Measurements from ENCODE around the gene MAN1C1. TPM values are rescaled to one million over a fixed set of nuclear protein-coding genes. Genes with fewer than 3 reads are reported as not detected.

Gene MAN1C1
- total and polyA plus RNA-seq, 3 experiments from 2014 or later = 2.8 to 5.6 (median 3.6) TPM

DNA sequence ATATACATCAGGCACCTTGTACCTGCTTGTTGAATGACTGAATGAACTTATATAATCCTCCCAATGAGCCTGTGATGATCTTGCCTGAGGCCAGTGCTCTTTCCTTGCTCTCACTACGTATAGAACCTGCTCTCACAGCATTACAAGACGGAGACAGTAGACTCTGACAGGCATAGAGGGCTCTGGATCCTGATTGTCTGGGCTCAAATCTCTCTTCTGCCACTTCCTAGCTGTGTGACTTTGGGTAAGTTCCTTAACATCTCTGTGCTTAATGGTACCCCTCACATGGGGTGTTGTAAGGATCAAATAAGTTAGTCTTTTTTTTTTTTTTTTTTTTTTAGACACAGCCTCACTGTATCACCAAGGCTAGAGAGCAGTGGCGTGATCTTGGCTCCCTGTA, 4.2 kb upstream of the MAN1C1 start:
- Histone ChIP-seq H3K27me3 (ENCODE audit: insufficient read depth, low read length, poor library complexity, severe bottlenecking) (no peaks in the 10 kb centered on the region), H3K4me3 (ENCODE audit: low read length) (no peak overlapping the region), H3K4me1 (ENCODE audit: insufficient read depth, low read length) (peaks cover 20% of the 10 kb centered on the region), H3K36me3 (ENCODE audit: insufficient read depth, low read length) (no peaks in the 10 kb centered on the region), H3K9me3 (ENCODE audit: low read length) (no peaks in the 10 kb centered on the region), H3K27ac (ENCODE audit: low read depth, low read length) (no peak overlapping the region)
- Mint-ChIP-seq H3K4me1 (peaks cover 23 to 37% (median 36%) of the 10 kb centered on the region in 3 donors), H3K27ac (peak overlapping the region in 1 of 8 donors; percentile 30), H3K4me3 (no peak overlapping the region), H3K27me3 (peaks cover 0 to 4% of the 10 kb centered on the region in 2 donors), H3K9me3 (no peaks in the 10 kb centered on the region), H3K36me3 (no peaks in the 10 kb centered on the region)
- POLR2A ChIA-PET = no interaction called here
- CTCF ChIA-PET = interaction anchor here (1.3 to 2.0 kb wide), 2 partner anchors 162 to 198 kb away, joined by 3 to 11 read pairs; no protein-coding TSS in a partner anchor
- no peak for DNase-seq

DNA sequence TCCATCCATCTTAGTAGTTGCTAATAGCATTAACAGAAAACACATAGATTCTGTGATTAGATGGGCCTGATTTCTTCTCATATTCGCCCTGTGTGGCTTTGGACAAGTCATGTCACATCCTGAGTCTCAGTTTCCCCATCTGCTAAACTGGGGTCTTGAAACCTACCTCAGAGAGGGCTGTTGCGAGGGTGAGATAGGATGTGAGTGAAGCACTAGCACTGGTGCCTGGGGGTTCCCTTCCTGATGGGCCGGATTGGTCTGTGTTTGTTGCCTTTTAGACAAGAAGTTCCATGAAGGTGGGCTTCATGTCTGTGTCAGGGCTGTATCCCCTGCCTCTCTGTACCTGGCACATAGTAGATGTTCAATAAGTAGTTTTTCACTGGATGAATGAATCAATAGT, 3.5 kb upstream of the MAN1C1 start:
- Mint-ChIP-seq H3K9me3 (no peaks in the 10 kb centered on the region), H3K4me3 (no peak overlapping the region)

DNA sequence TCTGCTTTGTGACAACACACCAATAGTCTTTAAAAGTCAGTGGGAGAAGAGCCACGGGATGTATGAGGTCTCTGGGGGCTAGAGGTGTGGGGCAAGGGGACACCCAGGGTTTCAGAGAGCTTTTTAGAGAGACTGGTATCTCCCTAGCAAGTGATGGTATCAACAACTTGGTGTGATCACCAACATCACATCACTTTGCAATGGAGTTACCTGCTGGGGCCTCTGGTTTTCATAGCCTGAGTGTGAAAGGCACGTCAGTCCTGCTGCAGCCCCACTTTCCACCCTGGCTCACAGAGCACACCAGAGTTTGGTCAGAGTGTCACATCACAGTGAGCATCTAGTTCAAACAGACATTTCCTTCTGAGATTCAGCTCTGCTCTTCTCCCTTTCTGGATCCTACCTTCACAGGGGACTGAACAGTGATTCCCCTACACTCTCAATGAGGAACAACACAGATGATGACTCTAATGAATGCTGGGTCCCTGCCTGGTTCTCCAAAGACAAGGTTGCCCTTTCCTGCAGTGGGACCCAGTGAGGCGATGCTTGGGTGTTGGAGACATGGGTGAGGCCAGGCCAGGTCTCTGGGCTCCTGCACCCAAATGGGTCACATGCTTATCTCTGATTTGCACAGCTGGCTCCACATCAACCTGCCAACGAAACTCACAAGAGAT, 2.0 kb upstream of the MAN1C1 start:
- no peaks in the 10 kb centered on the region for H3K36me3 ChIP-seq (ENCODE audit: insufficient read depth, low read length)
- no peaks in the 10 kb centered on the region for H3K9me3 ChIP-seq (ENCODE audit: low read length)
- peaks cover 35% of the 10 kb centered on the region for H3K4me1 ChIP-seq (ENCODE audit: insufficient read depth, low read length)
- CTCF ChIA-PET = no interaction called here
- no peaks in the 10 kb centered on the region for H3K27me3 ChIP-seq (ENCODE audit: insufficient read depth, low read length, poor library complexity, severe bottlenecking)
- no peak overlapping the region for H3K27ac ChIP-seq (ENCODE audit: low read depth, low read length)
- H3K9me3 Mint-ChIP-seq = no peaks in the 10 kb centered on the region
- H3K27me3 Mint-ChIP-seq = peaks cover 0 to 5% of the 10 kb centered on the region in 2 donors
- H3K4me3 ChIP-seq (ENCODE audit: low read length) = no peak overlapping the region
- H3K36me3 Mint-ChIP-seq = peaks cover 0 to 3% (median 0%) of the 10 kb centered on the region in 3 donors
- peak overlapping the region; percentile 41 to 89 (median 82) for H3K4me3 Mint-ChIP-seq
- peaks cover 35 to 43% (median 40%) of the 10 kb centered on the region in 3 donors for H3K4me1 Mint-ChIP-seq
- POLR2A ChIA-PET = no interaction called here
- peak overlapping the region; percentile 51 to 92 (median 84) for H3K27ac Mint-ChIP-seq
- DNase-seq = no peak

More for the DNA sequence above, 3.5 kb upstream of the MAN1C1 start:
- CTCF ChIA-PET = interaction anchor here (1.1 kb wide), 1 partner anchor 183 kb away, joined by 3 read pairs; no protein-coding TSS in a partner anchor
- POLR2A ChIA-PET = no interaction called here
- H3K4me3 ChIP-seq (ENCODE audit: low read length) = no peak overlapping the region
- peaks cover 0 to 4% of the 10 kb centered on the region in 2 donors for H3K27me3 Mint-ChIP-seq
- H3K9me3 ChIP-seq (ENCODE audit: low read length) = no peaks in the 10 kb centered on the region
- H3K36me3 Mint-ChIP-seq = no peaks in the 10 kb centered on the region
- no peak for DNase-seq
- no peak overlapping the region for H3K27ac ChIP-seq (ENCODE audit: low read depth, low read length)
- H3K27ac Mint-ChIP-seq = peak overlapping the region in 1 of 8 donors; percentile 4
- peaks cover 23 to 37% (median 35%) of the 10 kb centered on the region in 3 donors for H3K4me1 Mint-ChIP-seq
- H3K27me3 ChIP-seq (ENCODE audit: insufficient read depth, low read length, poor library complexity, severe bottlenecking) = no peaks in the 10 kb centered on the region
- H3K36me3 ChIP-seq (ENCODE audit: insufficient read depth, low read length) = no peaks in the 10 kb centered on the region
- peaks cover 21% of the 10 kb centered on the region for H3K4me1 ChIP-seq (ENCODE audit: insufficient read depth, low read length)

DNA sequence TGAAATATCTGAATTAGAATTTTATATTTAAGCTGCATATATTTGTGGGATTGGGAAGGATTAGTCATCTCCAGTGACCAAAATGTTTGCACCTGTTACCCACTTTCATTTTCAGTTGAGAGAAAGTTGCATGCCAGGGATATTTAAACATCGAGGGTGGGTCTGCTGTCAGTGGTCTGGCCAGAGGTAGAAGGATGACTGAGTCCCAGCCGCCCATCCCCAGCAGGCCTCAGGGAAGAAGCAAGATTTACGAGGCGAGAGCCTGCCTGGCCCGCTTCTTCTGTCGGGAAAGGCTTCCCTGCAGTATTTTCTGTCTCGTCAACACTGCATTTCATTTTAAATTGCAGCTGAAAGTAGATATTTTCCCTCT, 1.4 kb upstream of the MAN1C1 start:
- peaks cover 40 to 48% (median 45%) of the 10 kb centered on the region in 3 donors for H3K4me1 Mint-ChIP-seq
- CTCF ChIA-PET = no interaction called here

DNA sequence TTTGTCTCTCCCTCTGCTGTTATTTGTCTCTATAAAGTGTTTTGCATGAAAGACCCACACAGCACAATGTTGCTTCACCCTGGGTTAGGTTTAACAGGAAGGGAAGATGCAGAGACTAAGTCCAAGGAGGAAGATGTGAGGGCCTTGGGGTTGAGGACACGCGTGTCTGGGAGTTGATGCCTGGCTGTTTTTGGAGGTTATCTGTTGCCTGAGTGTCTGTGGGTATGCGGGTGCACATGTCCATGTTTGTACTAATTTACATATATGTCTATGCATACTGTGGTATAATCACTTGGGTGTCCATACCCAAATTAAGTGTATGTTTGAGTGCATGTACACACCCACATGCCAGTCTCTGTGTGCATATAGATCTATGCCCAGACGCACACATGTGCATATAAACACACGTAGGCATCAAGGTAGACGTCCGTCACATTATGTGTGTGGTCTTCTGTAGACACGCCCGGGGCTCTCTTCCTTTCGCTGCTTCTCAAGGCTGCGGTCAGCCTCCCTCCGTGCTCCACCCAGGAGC, 962 bp upstream of the MAN1C1 start:
- H3K27me3 ChIP-seq (ENCODE audit: insufficient read depth, low read length, poor library complexity, severe bottlenecking) = no peaks in the 10 kb centered on the region
- POLR2A ChIA-PET = interaction anchor here (0.5 to 2.1 kb wide), 3 partner anchors 50 to 375 kb away, joined by 3 to 6 read pairs (median 4); no protein-coding TSS in a partner anchor
- CTCF ChIA-PET = interaction anchor here (0.7 kb wide), 1 partner anchor 159 kb away, joined by 3 read pairs; no protein-coding TSS in a partner anchor
- Mint-ChIP-seq H3K4me3 (peak overlapping the region; percentile 76 to 89 (median 82)), H3K36me3 (peaks cover 0 to 3% (median 0%) of the 10 kb centered on the region in 3 donors), H3K9me3 (no peaks in the 10 kb centered on the region), H3K27ac (peak overlapping the region; percentile 58 to 92 (median 90)), H3K27me3 (peaks cover 0 to 1% of the 10 kb centered on the region in 2 donors), H3K4me1 (peaks cover 45 to 51% (median 50%) of the 10 kb centered on the region in 3 donors)
- peaks cover 41% of the 10 kb centered on the region for H3K4me1 ChIP-seq (ENCODE audit: insufficient read depth, low read length)
- no peaks in the 10 kb centered on the region for H3K9me3 ChIP-seq (ENCODE audit: low read length)
- peak overlapping the region; percentile 48 for H3K4me3 ChIP-seq (ENCODE audit: low read length)
- no peaks in the 10 kb centered on the region for H3K36me3 ChIP-seq (ENCODE audit: insufficient read depth, low read length)
- H3K27ac ChIP-seq (ENCODE audit: low read depth, low read length) = no peak overlapping the region
- DNase-seq = no peak

More for the DNA sequence above, 1.4 kb upstream of the MAN1C1 start:
- Histone ChIP-seq H3K9me3 (ENCODE audit: low read length) (no peaks in the 10 kb centered on the region), H3K27me3 (ENCODE audit: insufficient read depth, low read length, poor library complexity, severe bottlenecking) (no peaks in the 10 kb centered on the region), H3K4me3 (ENCODE audit: low read length) (peak overlapping the region; percentile 48), H3K4me1 (ENCODE audit: insufficient read depth, low read length) (peaks cover 40% of the 10 kb centered on the region), H3K36me3 (ENCODE audit: insufficient read depth, low read length) (no peaks in the 10 kb centered on the region), H3K27ac (ENCODE audit: low read depth, low read length) (no peak overlapping the region)
- POLR2A ChIA-PET = no interaction called here
- H3K9me3 Mint-ChIP-seq = no peaks in the 10 kb centered on the region
- DNase-seq = no peak
- H3K4me3 Mint-ChIP-seq = peak overlapping the region; percentile 41 to 89 (median 82)
- H3K27me3 Mint-ChIP-seq = peaks cover 0 to 1% of the 10 kb centered on the region in 2 donors
- H3K27ac Mint-ChIP-seq = peak overlapping the region; percentile 51 to 92 (median 84)
- peaks cover 0 to 3% (median 0%) of the 10 kb centered on the region in 3 donors for H3K36me3 Mint-ChIP-seq

DNA sequence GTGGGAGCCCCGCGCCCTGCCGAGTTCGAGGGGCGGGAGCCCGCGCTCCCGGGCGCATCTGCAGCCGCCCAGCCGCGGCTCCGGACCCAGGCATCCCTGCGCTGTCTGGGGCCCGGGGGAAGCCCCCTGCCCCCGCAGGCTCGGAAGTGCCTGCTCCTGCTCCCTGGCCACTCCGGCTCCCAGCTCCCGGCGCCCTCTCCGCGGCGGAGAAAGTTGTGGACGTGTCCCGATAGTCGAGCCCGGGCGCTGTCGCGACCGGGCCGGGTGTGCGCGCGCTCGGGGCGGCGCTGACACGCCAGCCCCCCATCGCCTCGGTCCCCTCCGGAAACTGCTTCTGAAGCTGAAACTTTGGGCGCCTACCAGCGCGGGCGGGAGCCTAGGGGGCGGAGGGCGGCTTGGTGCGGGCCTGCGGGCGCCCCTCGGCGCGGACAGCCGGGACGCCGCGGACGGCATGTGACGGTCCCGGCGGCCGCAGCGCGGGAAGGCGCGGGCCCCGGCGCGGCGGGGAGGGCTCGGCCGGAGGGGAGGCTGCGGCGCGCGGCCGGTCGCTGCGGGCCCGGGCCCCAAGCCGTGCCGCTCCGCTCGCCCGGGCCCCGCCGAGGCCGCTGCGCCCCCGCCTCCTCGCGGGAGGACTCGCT, 515 bp downstream of the MAN1C1 start:
- peak overlapping the region; percentile 53 to 89 (median 75) for H3K4me3 Mint-ChIP-seq
- peaks cover 58 to 61% (median 60%) of the 10 kb centered on the region in 3 donors for H3K4me1 Mint-ChIP-seq

DNA sequence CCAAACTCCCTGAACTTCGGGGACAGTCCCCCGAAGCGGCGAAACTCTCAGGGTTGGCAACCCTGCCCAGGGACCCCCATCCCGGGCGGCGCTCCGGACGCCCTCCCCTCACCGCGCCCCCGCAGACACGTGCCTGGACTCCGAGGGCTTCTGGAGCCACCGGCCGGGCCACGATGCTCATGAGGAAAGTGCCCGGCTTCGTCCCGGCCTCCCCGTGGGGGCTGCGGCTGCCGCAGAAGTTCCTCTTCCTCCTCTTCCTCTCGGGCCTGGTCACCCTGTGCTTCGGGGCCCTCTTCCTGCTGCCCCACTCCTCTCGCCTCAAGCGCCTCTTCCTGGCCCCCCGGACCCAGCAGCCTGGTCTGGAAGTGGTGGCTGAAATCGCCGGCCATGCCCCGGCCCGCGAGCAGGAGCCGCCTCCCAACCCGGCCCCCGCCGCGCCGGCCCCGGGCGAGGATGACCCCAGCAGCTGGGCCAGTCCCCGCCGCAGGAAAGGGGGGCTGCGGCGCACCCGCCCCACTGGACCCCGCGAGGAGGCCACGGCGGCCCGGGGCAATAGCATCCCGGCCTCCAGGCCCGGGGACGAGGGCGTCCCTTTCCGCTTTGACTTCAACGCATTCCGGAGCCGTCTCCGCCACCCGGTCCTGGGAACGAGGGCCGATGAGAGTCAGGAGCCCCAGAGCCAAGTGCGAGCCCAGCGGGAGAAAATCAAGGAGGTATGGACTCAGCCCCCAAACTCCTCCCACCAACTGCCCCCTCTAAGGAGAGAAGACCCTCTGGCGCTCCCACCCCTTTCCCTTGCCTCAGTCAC, 1.2 kb downstream of the MAN1C1 start:
- ChIA-PET POLR2A (interaction anchor here (0.6 to 2.1 kb wide), 7 partner anchors 14 to 202 kb away, joined by 3 to 8 read pairs (median 5); partner anchors contain the start of gene MTFR1L), CTCF (interaction anchor here (0.8 to 3.5 kb wide), 14 partner anchors 9 to 258 kb away, joined by 3 to 22 read pairs (median 6); partner anchors contain the start of genes PAQR7 and SELENON)
- no peaks in the 10 kb centered on the region for H3K36me3 ChIP-seq (ENCODE audit: insufficient read depth, low read length)
- Mint-ChIP-seq H3K9me3 (no peaks in the 10 kb centered on the region), H3K27me3 (peaks cover 0 to 1% of the 10 kb centered on the region in 2 donors), H3K4me3 (peak overlapping the region; percentile 78 to 93 (median 88)), H3K4me1 (peaks cover 65 to 68% (median 67%) of the 10 kb centered on the region in 3 donors), H3K27ac (peak overlapping the region; percentile 77 to 96 (median 88)), H3K36me3 (peaks cover 0 to 3% (median 0%) of the 10 kb centered on the region in 3 donors)
- no peak for DNase-seq
- H3K27me3 ChIP-seq (ENCODE audit: insufficient read depth, low read length, poor library complexity, severe bottlenecking) = no peaks in the 10 kb centered on the region
- peaks cover 61% of the 10 kb centered on the region for H3K4me1 ChIP-seq (ENCODE audit: insufficient read depth, low read length)
- H3K9me3 ChIP-seq (ENCODE audit: low read length) = no peaks in the 10 kb centered on the region
- peak overlapping the region; percentile 45 for H3K4me3 ChIP-seq (ENCODE audit: low read length)
- H3K27ac ChIP-seq (ENCODE audit: low read depth, low read length) = no peak overlapping the region

More for the DNA sequence above, 515 bp downstream of the MAN1C1 start:
- no peak overlapping the region for H3K27ac Mint-ChIP-seq
- ChIA-PET CTCF (interaction anchor here (0.8 to 1.2 kb wide), 4 partner anchors 26 to 193 kb away, joined by 3 to 6 read pairs (median 3); no protein-coding TSS in a partner anchor), POLR2A (interaction anchor here (0.6 to 2.1 kb wide), 7 partner anchors 15 to 203 kb away, joined by 3 to 6 read pairs (median 4); partner anchors contain the start of gene MTFR1L)
- Histone ChIP-seq H3K27me3 (ENCODE audit: insufficient read depth, low read length, poor library complexity, severe bottlenecking) (no peaks in the 10 kb centered on the region), H3K27ac (ENCODE audit: low read depth, low read length) (peak overlapping the region; percentile 42), H3K4me1 (ENCODE audit: insufficient read depth, low read length) (peaks cover 54% of the 10 kb centered on the region), H3K36me3 (ENCODE audit: insufficient read depth, low read length) (no peaks in the 10 kb centered on the region), H3K4me3 (ENCODE audit: low read length) (peak overlapping the region; percentile 56), H3K9me3 (ENCODE audit: low read length) (no peaks in the 10 kb centered on the region)
- peaks cover 0 to 1% of the 10 kb centered on the region in 2 donors for H3K27me3 Mint-ChIP-seq
- H3K9me3 Mint-ChIP-seq = no peaks in the 10 kb centered on the region
- peak in 4 of 5 donors; percentile 18 to 66 (median 48) for DNase-seq
- H3K36me3 Mint-ChIP-seq = peaks cover 0 to 3% (median 0%) of the 10 kb centered on the region in 3 donors
